Fibroblast of lung (primary cell): ENCODE data around the gene KIRREL3. TPM values are rescaled to one million over a fixed set of nuclear protein-coding genes. Genes with fewer than 3 reads are reported as not detected.

Source experiments
- DNase-seq, 2 donors: peaks; one replicate each; pipeline versions ENCODE4 v3.0.0 to v3.0.0-alpha.2; 2010; ENCODE audit warnings: low read depth in 2 of 2
- H2AFZ ChIP-seq: 2 replicates; pipeline ENCODE4 v1.5.1; 2012; ENCODE audit warnings: low read length, control low read depth, inconsistent platforms
- H3K27ac ChIP-seq: 2 replicates; pipeline ENCODE4 v1.5.1; 2011; ENCODE audit warnings: low read length, control low read depth; ENCODE audit not compliant: insufficient read depth
- H3K27me3 ChIP-seq: 2 replicates; pipeline ENCODE4 v1.5.1; 2011; ENCODE audit warnings: mild to moderate bottlenecking, low read length; ENCODE audit not compliant: control insufficient read depth, insufficient read depth
- H3K36me3 ChIP-seq: 2 replicates; pipeline ENCODE4 v1.5.1; 2011; ENCODE audit warnings: low read length; ENCODE audit not compliant: control insufficient read depth, insufficient read depth
- H3K4me1 ChIP-seq: 2 replicates; pipeline ENCODE4 v1.5.1; 2011; ENCODE audit warnings: low read length; ENCODE audit not compliant: control insufficient read depth, insufficient read depth; ENCODE audit errors: extremely low read depth
- H3K4me2 ChIP-seq: 2 replicates; pipeline ENCODE4 v1.5.1; 2011; ENCODE audit warnings: low read length, control low read depth; ENCODE audit not compliant: insufficient read depth; ENCODE audit errors: extremely low read depth
- H3K4me3 ChIP-seq, 4 experiments: fragments of 200-600 bp in 1 of 4; sonication (generic) in 1 of 4; replicated peaks in 1 of 4; 2 replicates each; pipeline ENCODE4 v1.5.1; 2011 to 2016; ENCODE audit warnings: low read length in 4 of 4, low read depth in 3 of 4, mild to moderate bottlenecking in 3 of 4, control low read depth in 2 of 4, inconsistent platforms in 1 of 4, mixed read lengths in 1 of 4; ENCODE audit not compliant: insufficient read depth in 1 of 4; ENCODE audit errors: control extremely low read depth in 1 of 4
- H3K79me2 ChIP-seq: 2 replicates; pipeline ENCODE4 v1.5.1; 2012; ENCODE audit warnings: mild to moderate bottlenecking, low read length, inconsistent platforms; ENCODE audit not compliant: control insufficient read depth, insufficient read depth
- H3K9ac ChIP-seq: 2 replicates; pipeline ENCODE4 v1.5.1; 2011; ENCODE audit warnings: mild to moderate bottlenecking, low read length, control low read depth; ENCODE audit not compliant: insufficient read depth
- H3K9me3 ChIP-seq: 2 replicates; pipeline ENCODE4 v1.5.1; 2012; ENCODE audit warnings: low read depth, low read length; ENCODE audit not compliant: control insufficient read depth, insufficient read depth
- H4K20me1 ChIP-seq: 2 replicates; pipeline ENCODE4 v1.5.1; 2011; ENCODE audit warnings: low read length; ENCODE audit not compliant: control insufficient read depth, insufficient read depth; ENCODE audit errors: extremely low read depth
- EZH2 ChIP-seq: IDR thresholded peaks from 2 replicates; pipeline ENCODE4 v1.5.1; 2012; ENCODE audit warnings: low read length, control low read depth, mild to moderate bottlenecking; ENCODE audit errors: missing control alignments
- polyA plus RNA-seq, 2 donors: library from polyadenylated mRNA; depleted of rRNA in 1 of 2; stranded (reverse) in 1 of 2; unstranded in 1 of 2; fragments of >200 nt; gene quantifications; 2 replicates each; pipeline ENCODE4 v1.2.1, GENCODE V29; 2011 to 2012; ENCODE audit warnings: missing spikeins in 1 of 2
- total RNA-seq: library from RNA; depleted of rRNA; stranded (reverse); fragments of >200 nt; gene quantifications from 2 replicates; pipeline ENCODE4 v1.2.1, GENCODE V29; 2014
- TF ChIP-seq, protein P1 (sequence below), 2 donors: IDR thresholded peaks in 1 of 2; conservative IDR thresholded peaks in 1 of 2; 1 replicate in 1 of 2; 2 replicates in 1 of 2; pipeline ENCODE4 v1.5.1; 2011 to 2012; ENCODE audit warnings: low read length in 2 of 2, control low read depth in 1 of 2, inconsistent platforms in 1 of 2, low read depth in 1 of 2, mild to moderate bottlenecking in 1 of 2

The KIRREL3 gene
- total and polyA plus RNA-seq, 2 donors (not counting 1 experiment from before 2014, with no cell fraction given): 2.8 to 6.1 TPM

- no peak overlapping the region for H3K9ac ChIP-seq
- no peak for TF ChIP-seq EZH2
- TF ChIP-seq, protein P1, sequence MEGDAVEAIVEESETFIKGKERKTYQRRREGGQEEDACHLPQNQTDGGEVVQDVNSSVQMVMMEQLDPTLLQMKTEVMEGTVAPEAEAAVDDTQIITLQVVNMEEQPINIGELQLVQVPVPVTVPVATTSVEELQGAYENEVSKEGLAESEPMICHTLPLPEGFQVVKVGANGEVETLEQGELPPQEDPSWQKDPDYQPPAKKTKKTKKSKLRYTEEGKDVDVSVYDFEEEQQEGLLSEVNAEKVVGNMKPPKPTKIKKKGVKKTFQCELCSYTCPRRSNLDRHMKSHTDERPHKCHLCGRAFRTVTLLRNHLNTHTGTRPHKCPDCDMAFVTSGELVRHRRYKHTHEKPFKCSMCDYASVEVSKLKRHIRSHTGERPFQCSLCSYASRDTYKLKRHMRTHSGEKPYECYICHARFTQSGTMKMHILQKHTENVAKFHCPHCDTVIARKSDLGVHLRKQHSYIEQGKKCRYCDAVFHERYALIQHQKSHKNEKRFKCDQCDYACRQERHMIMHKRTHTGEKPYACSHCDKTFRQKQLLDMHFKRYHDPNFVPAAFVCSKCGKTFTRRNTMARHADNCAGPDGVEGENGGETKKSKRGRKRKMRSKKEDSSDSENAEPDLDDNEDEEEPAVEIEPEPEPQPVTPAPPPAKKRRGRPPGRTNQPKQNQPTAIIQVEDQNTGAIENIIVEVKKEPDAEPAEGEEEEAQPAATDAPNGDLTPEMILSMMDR (conservative IDR thresholded peaks at IDR 0.05 in 1 of 2, IDR thresholded peaks at IDR 0.05 in 1 of 2; ENCODE audit: low read depth in 1 of 2, low read length in 2 of 2): no peak
- H3K27ac ChIP-seq: no peak overlapping the region
- no peaks in the 10 kb centered on the region for H3K79me2 ChIP-seq
- no peaks in the 10 kb centered on the region for H3K36me3 ChIP-seq
- no peaks in the 10 kb centered on the region for H3K4me1 ChIP-seq
- H3K27me3 ChIP-seq: no peaks in the 10 kb centered on the region
- no peaks in the 10 kb centered on the region for H3K9me3 ChIP-seq
- no peak for DNase-seq
- H2AFZ ChIP-seq: no peak overlapping the region
- no peaks in the 10 kb centered on the region for H4K20me1 ChIP-seq
- no peak overlapping the region for H3K4me2 ChIP-seq
- H3K4me3 ChIP-seq: no peak overlapping the region
These were observed 157.5 kb downstream of the KIRREL3 start for GRCh38 chr11:126843096-126843495.

DNA sequence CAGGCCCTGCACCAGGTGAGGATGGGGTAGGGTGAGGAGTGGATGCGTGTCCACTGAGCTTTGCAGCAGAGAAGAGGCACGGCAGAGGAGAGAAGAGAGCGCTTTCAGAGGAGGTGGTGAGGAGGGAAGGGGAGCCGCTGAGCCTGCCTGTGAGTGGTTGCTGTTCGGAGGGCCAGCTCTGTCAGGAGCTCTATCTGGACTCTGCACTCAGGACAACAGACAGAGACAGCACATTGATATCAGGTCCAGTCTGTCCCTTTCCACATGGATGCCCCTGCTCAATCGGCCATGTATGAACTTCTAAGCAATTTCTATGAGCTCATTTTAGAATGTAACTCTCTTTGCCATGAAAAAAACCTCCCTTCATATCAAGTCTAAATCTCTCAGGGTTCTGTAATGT, 158.6 kb downstream of the KIRREL3 start:
- H4K20me1 ChIP-seq: no peaks in the 10 kb centered on the region
- no peak overlapping the region for H3K27ac ChIP-seq
- H3K36me3 ChIP-seq: no peaks in the 10 kb centered on the region
- H3K4me3 ChIP-seq: no peak overlapping the region
- H2AFZ ChIP-seq: no peak overlapping the region
- no peak overlapping the region for H3K4me2 ChIP-seq
- H3K27me3 ChIP-seq: no peaks in the 10 kb centered on the region
- H3K4me1 ChIP-seq: no peaks in the 10 kb centered on the region
- DNase-seq: peak in 1 of 2 donors; percentile 45
- no peaks in the 10 kb centered on the region for H3K79me2 ChIP-seq
- TF ChIP-seq, protein P1 (conservative IDR thresholded peaks at IDR 0.05 in 1 of 2, IDR thresholded peaks at IDR 0.05 in 1 of 2; ENCODE audit: low read depth in 1 of 2, low read length in 2 of 2): no peak
- no peak for TF ChIP-seq EZH2
- H3K9me3 ChIP-seq: no peaks in the 10 kb centered on the region
- no peak overlapping the region for H3K9ac ChIP-seq

DNA sequence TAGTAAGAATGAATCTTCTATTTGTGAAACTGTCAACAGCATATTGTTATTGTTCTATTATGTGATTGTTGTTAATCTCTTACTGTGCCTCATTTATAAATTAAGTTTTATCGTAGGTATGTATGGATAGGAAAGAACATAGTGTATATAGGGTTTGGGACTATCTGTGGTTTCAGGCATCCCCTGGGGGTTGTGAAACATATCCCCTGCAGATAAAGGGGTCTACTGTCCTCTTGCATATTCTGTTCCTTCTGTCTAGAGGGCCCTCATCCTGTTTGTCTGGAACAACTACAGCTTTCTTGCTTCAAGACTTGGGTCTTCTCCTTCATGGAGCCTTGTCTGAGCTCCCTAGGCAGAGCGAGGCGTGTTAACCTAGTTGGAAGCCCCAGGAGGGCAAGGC, 159.6 kb downstream of the KIRREL3 start:
- DNase-seq: no peak
- H4K20me1 ChIP-seq: no peaks in the 10 kb centered on the region
- no peaks in the 10 kb centered on the region for H3K27me3 ChIP-seq
- no peak overlapping the region for H3K27ac ChIP-seq
- H2AFZ ChIP-seq: no peak overlapping the region
- no peaks in the 10 kb centered on the region for H3K79me2 ChIP-seq
- no peak overlapping the region for H3K4me3 ChIP-seq
- H3K4me1 ChIP-seq: no peaks in the 10 kb centered on the region
- TF ChIP-seq EZH2: no peak
- TF ChIP-seq, protein P1 (conservative IDR thresholded peaks at IDR 0.05 in 1 of 2, IDR thresholded peaks at IDR 0.05 in 1 of 2; ENCODE audit: low read depth in 1 of 2, low read length in 2 of 2): no peak
- H3K9ac ChIP-seq: no peak overlapping the region
- H3K9me3 ChIP-seq: no peaks in the 10 kb centered on the region
- no peak overlapping the region for H3K4me2 ChIP-seq
- no peaks in the 10 kb centered on the region for H3K36me3 ChIP-seq
